Mucosa of descending colon (tissue), 3 donors: ENCODE measurements around the gene SLC37A1. TPM values are rescaled to one million over a fixed set of nuclear protein-coding genes. Genes with fewer than 3 reads are reported as not detected.
A peak's percentile ranks its signal among the peaks of the same experiment; 100 is the strongest.

ENCODE experiments used
- ATAC-seq: fragments of 200-7000 bp; cut with Tn5 transposase; one replicate; pipeline ENCODE4 v1.9.1; 2020; ENCODE audit warnings: mild to moderate bottlenecking, moderate library complexity
- DNase-seq, 3 donors: peaks; one replicate each; pipeline ENCODE4 v3.0.0-alpha.2; 2020
- H3K36me3 ChIP-seq: fragments of 200-600 bp; one replicate; pipeline ENCODE4 v1.8.0; 2021; ENCODE audit warnings: low read depth, mild to moderate bottlenecking
- H3K4me1 ChIP-seq: fragments of 200-600 bp; one replicate; pipeline ENCODE4 v1.8.0; 2021; ENCODE audit warnings: low read depth, mild to moderate bottlenecking
- H3K4me3 ChIP-seq: fragments of 200-600 bp; one replicate; pipeline ENCODE4 v1.8.0; 2021; ENCODE audit warnings: mild to moderate bottlenecking
- H3K9me3 ChIP-seq: fragments of 200-600 bp; one replicate; pipeline ENCODE4 v1.8.0; 2021; ENCODE audit warnings: mild to moderate bottlenecking
- intact Hi-C, 2 donors: fragments of 100-400 bp; cut with DNase I in 1 of 2; cut with micrococcal nuclease in 1 of 2; formaldehyde crosslinking; loops; one replicate each; pipeline versions ENCODE4 v1.11.0 to v1.11.1; 2022; cut with DNase I, micrococcal nuclease
- long read RNA-seq, 2 donors: library from polyadenylated mRNA; unstranded; transcript quantifications; one replicate each; pipeline ENCODE4 v2.0.0, GENCODE V29; 2019 to 2021
- total RNA-seq, 3 donors: library from RNA; stranded (reverse); fragmentation: NEBNext Ultra II Directional in 2 of 3; extraction: Animal tissue kit (Norgen Biotek cat#: 25700) in 2 of 3; gene quantifications; one replicate each; pipeline versions ENCODE4 v1.2.1 to v1.2.4, GENCODE V29; 2021 to 2023
- TF ChIP-seq, protein P1 (sequence below): fragments of 200-600 bp; IDR thresholded peaks from one replicate; pipeline ENCODE4 v1.8.0; 2022; ENCODE audit warnings: antibody characterized with exemption, mild to moderate bottlenecking
- donor health status: DM: no; HTN: no; CAD: no; lungs with moderate emphysema.
- donor health status: DM: no; HTN: no; CAD: no.
- donor health status: DM: no; HTN: yes; CAD: no.

Gene SLC37A1
- 100 to 1,000 TPM in 1 of 3 donors, 10 to 100 TPM in 2; 52.3 to 179 (median 92.3) TPM for total RNA-seq
- long read RNA-seq, donor 1, transcript SLC37A1-201 (20 exons, 3,664 nt) = major isoform, 23 of 93 reads
- long read RNA-seq, donor 1, partial matches to known transcripts = 12 of 93 reads
- long read RNA-seq, donor 1, other reads (novel, unspliced or antisense) = 58 of 93 reads
- long read RNA-seq, donor 2, transcript SLC37A1-201 (20 exons, 3,664 nt) = major isoform, 44 of 126 reads
- long read RNA-seq, donor 2, partial matches to known transcripts = 24 of 126 reads
- long read RNA-seq, donor 2, other reads (novel, unspliced or antisense) = 58 of 126 reads

DNA sequence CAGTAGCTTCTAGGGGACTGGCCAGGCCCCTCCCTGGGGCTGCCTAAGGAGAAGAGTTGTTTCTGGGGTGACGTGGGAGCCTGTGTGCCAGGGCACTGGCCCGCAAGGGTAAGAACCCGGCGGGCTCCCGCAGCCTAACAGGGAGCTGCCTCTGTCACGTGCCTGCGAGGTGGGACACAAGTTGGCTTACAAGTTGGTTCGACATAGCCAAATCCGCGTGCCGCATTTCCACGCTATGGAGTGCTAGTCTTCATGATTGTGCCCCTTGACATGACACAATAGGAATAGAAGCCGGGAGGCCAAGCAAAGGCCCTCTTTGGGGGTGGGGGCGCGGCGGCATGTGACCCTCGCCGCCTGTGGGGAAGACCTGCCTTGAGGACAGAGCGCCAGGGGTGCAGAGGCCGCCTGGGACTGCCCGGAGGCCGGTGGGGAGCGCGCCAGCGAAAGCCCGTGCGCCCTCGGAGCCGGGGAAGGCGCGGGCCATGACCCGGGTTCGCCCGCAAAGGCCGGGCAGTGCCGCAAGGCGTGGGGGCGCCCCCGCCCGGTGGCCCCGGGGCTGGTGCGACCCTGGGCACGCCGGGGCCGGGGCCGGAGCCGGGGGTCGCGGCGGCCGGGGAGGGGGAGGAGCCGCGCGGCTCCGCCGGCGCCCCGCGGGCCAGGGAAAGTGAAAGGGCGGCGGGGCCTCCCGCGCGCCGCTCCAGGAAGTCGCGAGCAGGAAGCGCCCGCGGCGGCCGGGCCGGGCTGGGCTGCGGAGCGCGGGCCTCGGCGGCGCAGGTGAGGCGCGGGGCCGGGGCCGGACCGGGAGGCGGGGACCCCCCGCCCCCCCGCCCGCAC, at the start of gene SLC37A1:
SLC37A1 (plus strand) TSS at position 702 of the 834 bp plus-strand sequence. CDS start 4,603 bp downstream, outside the sequence.
- Histone ChIP-seq H3K4me3 (peak within 1 kb of the TSS; percentile 72), H3K9me3 (no peaks in the 10 kb centered on the region), H3K36me3 (no peaks in the 10 kb centered on the region), H3K4me1 (peaks cover 20% of the 10 kb centered on the region)
- TF ChIP-seq, protein P1, sequence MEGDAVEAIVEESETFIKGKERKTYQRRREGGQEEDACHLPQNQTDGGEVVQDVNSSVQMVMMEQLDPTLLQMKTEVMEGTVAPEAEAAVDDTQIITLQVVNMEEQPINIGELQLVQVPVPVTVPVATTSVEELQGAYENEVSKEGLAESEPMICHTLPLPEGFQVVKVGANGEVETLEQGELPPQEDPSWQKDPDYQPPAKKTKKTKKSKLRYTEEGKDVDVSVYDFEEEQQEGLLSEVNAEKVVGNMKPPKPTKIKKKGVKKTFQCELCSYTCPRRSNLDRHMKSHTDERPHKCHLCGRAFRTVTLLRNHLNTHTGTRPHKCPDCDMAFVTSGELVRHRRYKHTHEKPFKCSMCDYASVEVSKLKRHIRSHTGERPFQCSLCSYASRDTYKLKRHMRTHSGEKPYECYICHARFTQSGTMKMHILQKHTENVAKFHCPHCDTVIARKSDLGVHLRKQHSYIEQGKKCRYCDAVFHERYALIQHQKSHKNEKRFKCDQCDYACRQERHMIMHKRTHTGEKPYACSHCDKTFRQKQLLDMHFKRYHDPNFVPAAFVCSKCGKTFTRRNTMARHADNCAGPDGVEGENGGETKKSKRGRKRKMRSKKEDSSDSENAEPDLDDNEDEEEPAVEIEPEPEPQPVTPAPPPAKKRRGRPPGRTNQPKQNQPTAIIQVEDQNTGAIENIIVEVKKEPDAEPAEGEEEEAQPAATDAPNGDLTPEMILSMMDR = no peak
- DNase-seq = peak; percentile 53 to 71 (median 67)
- ATAC-seq = peak; percentile 55
- intact Hi-C loops = loop anchor here in 1 of 2 donors (10.0 kb wide), 1 partner anchor 49 kb away; no protein-coding TSS in a partner anchor

GRCh38 chr21:42463861-42464515, 49.7 kb upstream of the SLC37A1 start:
- Histone ChIP-seq H3K4me3 (no peak overlapping the region), H3K4me1 (peaks cover 76% of the 10 kb centered on the region), H3K36me3 (no peaks in the 10 kb centered on the region), H3K9me3 (no peaks in the 10 kb centered on the region)
- DNase-seq (peak; percentile 62 to 80 (median 70)), ATAC-seq (no peak)
- TF ChIP-seq, protein P1 = no peak
- intact Hi-C loops = loop anchor here in 1 of 2 donors (10.0 kb wide), 1 partner anchor 51 kb away; the partner anchor contains the start of gene SLC37A1

- peak in 2 of 3 donors; percentile 43 to 44 for DNase-seq
- ATAC-seq = peak; percentile 46
- no peaks in the 10 kb centered on the region for H3K9me3 ChIP-seq
- TF ChIP-seq, protein P1 = no peak
- peaks cover 71% of the 10 kb centered on the region for H3K4me1 ChIP-seq
- H3K4me3 ChIP-seq = no peak overlapping the region
- H3K36me3 ChIP-seq = no peaks in the 10 kb centered on the region
- intact Hi-C loops = loop anchor here in 1 of 2 donors (10.0 kb wide), 1 partner anchor 50 kb away; the partner anchor contains the start of gene SLC37A1
Measured at GRCh38 chr21:42465008-42465802, 48.4 kb upstream of the SLC37A1 start.

DNA sequence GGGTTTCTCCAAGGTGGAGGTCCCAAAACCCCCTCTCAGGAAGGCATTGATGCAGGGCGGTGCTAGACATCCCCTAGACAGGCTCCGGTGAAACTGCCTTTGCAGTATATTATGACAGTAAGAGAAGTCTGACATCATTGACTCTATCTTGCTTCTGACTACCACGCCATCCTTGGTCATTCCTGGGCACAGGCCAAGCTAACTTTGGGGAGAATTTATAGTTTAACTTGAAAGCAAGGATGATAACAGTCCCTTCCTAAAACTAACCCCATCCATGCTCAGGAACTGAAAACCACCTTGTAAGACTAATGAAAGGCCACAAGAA, 47.9 kb upstream of the SLC37A1 start:
- ATAC-seq (no peak), DNase-seq (no peak)
- H3K4me3 ChIP-seq = no peak overlapping the region
- H3K36me3 ChIP-seq = no peaks in the 10 kb centered on the region
- peaks cover 66% of the 10 kb centered on the region for H3K4me1 ChIP-seq
- H3K9me3 ChIP-seq = no peaks in the 10 kb centered on the region
- TF ChIP-seq, protein P1 = no peak
- intact Hi-C loops = loop anchor here in 1 of 2 donors (10.0 kb wide), 1 partner anchor 49 kb away; the partner anchor contains the start of gene SLC37A1

GRCh38 chr21:42466700-42467099, 47.0 kb upstream of the SLC37A1 start:
- DNase-seq (peak in 1 of 3 donors; percentile 44), ATAC-seq (no peak)
- intact Hi-C loops = loop anchor here in 1 of 2 donors (10.0 kb wide), 1 partner anchor 48 kb away; the partner anchor contains the start of gene SLC37A1
- Histone ChIP-seq H3K36me3 (no peaks in the 10 kb centered on the region), H3K9me3 (no peaks in the 10 kb centered on the region), H3K4me3 (no peak overlapping the region), H3K4me1 (peaks cover 57% of the 10 kb centered on the region)
- TF ChIP-seq, protein P1 = no peak
